ENCODE measurements around the gene CHRNA7. TPM values are rescaled to one million over a fixed set of nuclear protein-coding genes. Genes with fewer than 3 reads are reported as not detected.
"Not testable (repeated sequence)": the region's sequence is repeated elsewhere in the genome, so short reads cannot be mapped to it uniquely, and the experiment has no call there.

CHRNA7 gene
- total and polyA plus RNA-seq, 9 of the 15 experiments (the other 6 are each of a cell fraction or from before 2014, with no cell fraction given): 0.04 TPM; not detected in 8

- TF ChIP-seq GMEB1 (CRISPR knock-in tag; IDR thresholded peaks at IDR 0.05): no peak
- no peak for TF ChIP-seq MEIS2 (IDR thresholded peaks at IDR 0.05; ENCODE audit: partially characterized antibody)
- no peak for TF ChIP-seq ZNF518B (CRISPR knock-in tag; IDR thresholded peaks at IDR 0.05)
Measured at GRCh38 chr15:32135335-32135734, 105.0 kb downstream of the CHRNA7 start (continued).

- H3K4me2 ChIP-seq (ENCODE audit: insufficient read depth, low read length); BruUV-seq (replicated peaks); H3K36me3 ChIP-seq (ENCODE audit: control insufficient read depth, insufficient read depth, low read length); H3K9me3 ChIP-seq (replicated peaks; ENCODE audit: control insufficient read depth, insufficient read depth, low read depth, low read length); H3K4me1 ChIP-seq (replicated peaks in 1 of 2; ENCODE audit: control insufficient read depth in 2 of 2, insufficient read depth in 2 of 2, low read length in 2 of 2); H3K27me3 ChIP-seq (ENCODE audit: control insufficient read depth in 2 of 2, insufficient read depth in 2 of 2, low read length in 2 of 2); H3K4me3 ChIP-seq; intact Hi-C loops (cut with micrococcal nuclease); CTCF ChIA-PET (ENCODE audit: low intra/inter-chr PET ratio); H3K9me1 ChIP-seq (ENCODE audit: control insufficient read depth, insufficient read depth, low read length); H3K79me2 ChIP-seq (ENCODE audit: control insufficient read depth, insufficient read depth, low read length); H4K20me1 ChIP-seq (replicated peaks; ENCODE audit: control insufficient read depth, insufficient read depth, low read length); FAIRE-seq; in situ Hi-C loops (cut with MboI); DNase-seq (ENCODE audit: extremely low read depth in 1 of 4, low spot score in 3 of 4); H2AFZ ChIP-seq (ENCODE audit: low read depth, low read length); POLR2A ChIA-PET; H3K9ac ChIP-seq (ENCODE audit: insufficient read depth in 1 of 2, low read depth in 2 of 2, low read length in 2 of 2); ATAC-seq; H3K27ac ChIP-seq (ENCODE audit: extremely low read depth, low read depth, low read length): not testable (repeated sequence)
- WGBS (ENCODE audit: insufficient coverage, low coverage, missing lambda C conversion rate): 0% methylated on average over 10 of the region's 10 CpGs
Measured at GRCh38 chr15:32145512-32145911, 115.2 kb downstream of the CHRNA7 start.

Measured in K562 (cell line).